Brain microvascular endothelial cell (primary cell): ENCODE measurements around the gene SMAD7.
A peak's percentile ranks its signal among the peaks of the same experiment; 100 is the strongest.

Experiments
- DNase-seq: peaks from one replicate; pipeline ENCODE4 v3.0.0-alpha.2; 2020
- H3K27ac ChIP-seq: fragments of 250-450 bp; sonication (Bioruptor Pico); 2 replicates; pipeline ENCODE4 v1.5.1; 2020; ENCODE audit warnings: mild to moderate bottlenecking, moderate library complexity
- H3K27me3 ChIP-seq: fragments of 250-450 bp; sonication (Bioruptor Pico); replicated peaks from 2 replicates; pipeline ENCODE4 v1.5.1; 2020; ENCODE audit warnings: mild to moderate bottlenecking
- H3K36me3 ChIP-seq: fragments of 250-450 bp; sonication (Bioruptor Pico); replicated peaks from 2 replicates; pipeline ENCODE4 v1.5.1; 2020; ENCODE audit warnings: mild to moderate bottlenecking
- H3K4me3 ChIP-seq: 2 replicates; pipeline ENCODE4 v1.5.1; 2011; ENCODE audit warnings: low read depth, mild to moderate bottlenecking, control low read depth, low read length, moderate library complexity
- CTCF ChIP-seq: IDR thresholded peaks from 2 replicates; pipeline ENCODE4 v1.5.1; 2011; ENCODE audit warnings: low read depth, mild to moderate bottlenecking, moderate library complexity, low read length, control low read depth, inconsistent platforms; ENCODE audit errors: missing control alignments
- in situ Hi-C: cut with HindIII; loops from 2 replicates; pipeline ENCODE4 v1.10.0; 2017; ENCODE audit warnings: low sequenced_read_pairs, low pct_ligation_motif_present

SMAD7 gene

GRCh38 chr18:48959551-48959920 lies 8.8 kb upstream of the SMAD7 start:
- in situ Hi-C loops: no loop called here
- no peak for TF ChIP-seq CTCF

GRCh38 chr18:48958951-48959350 lies 8.2 kb upstream of the SMAD7 start:
- H3K36me3 ChIP-seq: no peaks in the 10 kb centered on the region
- TF ChIP-seq CTCF: no peak

More at GRCh38 chr18:48959551-48959920, 8.8 kb upstream of the SMAD7 start:
- DNase-seq: no peak
- no peaks in the 10 kb centered on the region for H3K36me3 ChIP-seq
- H3K27me3 ChIP-seq: no peaks in the 10 kb centered on the region
- peak overlapping the region; percentile 97 for H3K27ac ChIP-seq
- H3K4me3 ChIP-seq: no peak overlapping the region

GRCh38 chr18:48957616-48958015 lies 6.9 kb upstream of the SMAD7 start:
- no peaks in the 10 kb centered on the region for H3K27me3 ChIP-seq
- no peaks in the 10 kb centered on the region for H3K36me3 ChIP-seq
- TF ChIP-seq CTCF: no peak
- in situ Hi-C loops: no loop called here
- DNase-seq: no peak
- no peak overlapping the region for H3K27ac ChIP-seq
- no peak overlapping the region for H3K4me3 ChIP-seq

More at GRCh38 chr18:48958951-48959350, 8.2 kb upstream of the SMAD7 start:
- Histone ChIP-seq H3K27ac (no peak overlapping the region), H3K4me3 (no peak overlapping the region), H3K27me3 (no peaks in the 10 kb centered on the region)
- DNase-seq: no peak
- in situ Hi-C loops: no loop called here

GRCh38 chr18:48957136-48957535 lies 6.4 kb upstream of the SMAD7 start:
- H3K36me3 ChIP-seq: no peaks in the 10 kb centered on the region
- DNase-seq: no peak
- in situ Hi-C loops: no loop called here
- H3K27ac ChIP-seq: no peak overlapping the region
- no peak for TF ChIP-seq CTCF
- H3K27me3 ChIP-seq: no peaks in the 10 kb centered on the region
- H3K4me3 ChIP-seq: no peak overlapping the region

GRCh38 chr18:48956356-48956755 lies 5.6 kb upstream of the SMAD7 start:
- Histone ChIP-seq H3K27me3 (no peaks in the 10 kb centered on the region), H3K4me3 (no peak overlapping the region), H3K36me3 (no peaks in the 10 kb centered on the region), H3K27ac (peak overlapping the region; percentile 60)
- in situ Hi-C loops: no loop called here
- peak; percentile 40 for DNase-seq
- no peak for TF ChIP-seq CTCF

GRCh38 chr18:48955830-48956261 lies 5.1 kb upstream of the SMAD7 start:
- peak; percentile 84 for DNase-seq
- no peak for TF ChIP-seq CTCF
- Histone ChIP-seq H3K36me3 (no peaks in the 10 kb centered on the region), H3K27ac (peak overlapping the region; percentile 60), H3K27me3 (no peaks in the 10 kb centered on the region), H3K4me3 (no peak overlapping the region)
- in situ Hi-C loops: no loop called here
